Measurements from ENCODE around the gene CMTM1. TPM values are rescaled to one million over a fixed set of nuclear protein-coding genes. Genes with fewer than 3 reads are reported as not detected.

CMTM1 gene
- total and polyA plus RNA-seq, 2 donors (not counting 3 experiments of a cell fraction or from before 2014, with no cell fraction given): 3.0 to 12.3 TPM

DNA sequence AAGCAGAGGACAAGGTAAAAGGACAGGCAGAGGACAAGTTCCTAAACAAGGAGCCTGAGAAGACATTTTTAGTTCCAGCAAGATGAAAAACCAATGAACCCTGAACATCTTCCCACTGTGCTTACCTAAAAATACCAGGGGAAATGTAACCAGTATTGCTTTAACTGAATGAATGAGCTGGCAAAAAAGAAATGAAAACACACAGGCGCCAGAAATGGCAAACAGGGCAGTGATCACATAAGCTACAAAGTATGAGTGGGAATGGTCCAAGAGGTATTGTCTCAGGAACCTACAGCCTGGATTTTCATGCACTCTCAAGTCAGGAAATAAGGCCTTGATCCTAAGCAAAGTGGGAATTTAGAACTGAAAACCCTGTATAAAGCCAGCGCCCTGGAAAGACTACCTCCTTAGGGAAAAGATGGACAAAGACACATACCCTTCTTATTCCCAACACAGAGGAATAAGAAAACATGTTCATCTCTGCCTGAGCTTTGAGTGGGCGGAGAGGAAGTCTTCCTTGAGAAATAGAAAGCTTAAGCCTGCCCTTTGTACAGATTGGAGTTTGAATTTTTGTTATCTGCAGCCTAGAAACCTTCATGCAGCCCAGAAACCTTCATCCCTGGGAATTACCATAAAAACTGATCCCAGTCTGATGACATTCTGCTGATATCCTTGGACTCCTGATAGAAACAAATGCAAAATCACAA is 15.2 kb downstream of the CMTM1 start:
- intact Hi-C loops (cut with micrococcal nuclease) (no loop called here), dilution Hi-C loops (cut with MboI; ENCODE audit: extremely low pct_ligation_motif_present, low sequenced_read_pairs) (no loop called here)
- no peaks in the 10 kb centered on the region for H3K9me3 ChIP-seq (replicated peaks; ENCODE audit: control insufficient read depth, insufficient read depth, low read length)
- no peak for DNase-seq (ENCODE audit: low read depth, low spot score)
- BruUV-seq (replicated peaks): no TSS peak
- no peaks in the 10 kb centered on the region for H3K36me3 ChIP-seq (ENCODE audit: control insufficient read depth in 2 of 2, extremely low read depth in 1 of 2, insufficient read depth in 2 of 2, low read length in 2 of 2)
- ChIA-PET CTCF (interaction anchor here (1.0 to 2.0 kb wide), 6 partner anchors 8 to 292 kb away, joined by 3 to 9 read pairs (median 6); partner anchors contain the start of gene CKLF), POLR2A (no interaction called here)
- H3K4me3 ChIP-seq (replicated peaks in 1 of 3; ENCODE audit: insufficient read depth in 1 of 3, low read depth in 1 of 3, low read length in 3 of 3): no peak overlapping the region
- no peaks in the 10 kb centered on the region for H4K20me1 ChIP-seq (replicated peaks; ENCODE audit: control insufficient read depth, extremely low read depth, insufficient read depth, low read length)
- no peak overlapping the region for H3K9ac ChIP-seq (replicated peaks; ENCODE audit: extremely low read depth, insufficient read depth, low read length)
- H3K4me1 ChIP-seq (ENCODE audit: control insufficient read depth, extremely low read depth, insufficient read depth, low read length): peaks cover 18% of the 10 kb centered on the region
- H2AFZ ChIP-seq (ENCODE audit: low read depth, low read length): no peak overlapping the region
- no peak overlapping the region for H3K27ac ChIP-seq (ENCODE audit: insufficient read depth, low read depth, low read length)
- no peaks in the 10 kb centered on the region for H3K9me1 ChIP-seq (replicated peaks; ENCODE audit: control insufficient read depth, extremely low read depth, insufficient read depth, low read length)
- TF ChIP-seq GATA2 (IDR thresholded peaks at IDR 0.05; ENCODE audit: insufficient read depth, insufficient read length, low read depth, low read length) (no peak), MYC (IDR thresholded peaks at IDR 0.05; ENCODE audit: low read depth, low read length) (no peak)
- TF ChIP-seq, protein P1, sequence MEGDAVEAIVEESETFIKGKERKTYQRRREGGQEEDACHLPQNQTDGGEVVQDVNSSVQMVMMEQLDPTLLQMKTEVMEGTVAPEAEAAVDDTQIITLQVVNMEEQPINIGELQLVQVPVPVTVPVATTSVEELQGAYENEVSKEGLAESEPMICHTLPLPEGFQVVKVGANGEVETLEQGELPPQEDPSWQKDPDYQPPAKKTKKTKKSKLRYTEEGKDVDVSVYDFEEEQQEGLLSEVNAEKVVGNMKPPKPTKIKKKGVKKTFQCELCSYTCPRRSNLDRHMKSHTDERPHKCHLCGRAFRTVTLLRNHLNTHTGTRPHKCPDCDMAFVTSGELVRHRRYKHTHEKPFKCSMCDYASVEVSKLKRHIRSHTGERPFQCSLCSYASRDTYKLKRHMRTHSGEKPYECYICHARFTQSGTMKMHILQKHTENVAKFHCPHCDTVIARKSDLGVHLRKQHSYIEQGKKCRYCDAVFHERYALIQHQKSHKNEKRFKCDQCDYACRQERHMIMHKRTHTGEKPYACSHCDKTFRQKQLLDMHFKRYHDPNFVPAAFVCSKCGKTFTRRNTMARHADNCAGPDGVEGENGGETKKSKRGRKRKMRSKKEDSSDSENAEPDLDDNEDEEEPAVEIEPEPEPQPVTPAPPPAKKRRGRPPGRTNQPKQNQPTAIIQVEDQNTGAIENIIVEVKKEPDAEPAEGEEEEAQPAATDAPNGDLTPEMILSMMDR (IDR thresholded peaks at IDR 0.05; ENCODE audit: extremely low read depth in 1 of 2, insufficient read depth in 1 of 2, low read depth in 1 of 2, low read length in 2 of 2): no peak
- H3K4me2 ChIP-seq (ENCODE audit: insufficient read depth, low read length): no peak overlapping the region
- no peak for FAIRE-seq
- H3K79me2 ChIP-seq (ENCODE audit: control insufficient read depth, insufficient read depth, low read length): no peaks in the 10 kb centered on the region
- peaks cover 4 to 13% of the 10 kb centered on the region in 2 experiments for H3K27me3 ChIP-seq (ENCODE audit: control insufficient read depth in 2 of 2, insufficient read depth in 2 of 2, low read length in 2 of 2)

Measured in endothelial cell of umbilical vein (primary cell).